Stimulated activated effector memory CD8-positive, alpha-beta T cell treated with anti-CD3 and anti-CD28 coated beads, Interleukin-12 subunit alpha, Interleukin-12 subunit beta, amount 100 ng/mL, for 72 hours (primary cell): ENCODE results near the gene PIK3AP1.
"Not testable (repeated sequence)": the region's sequence is repeated elsewhere in the genome, so short reads cannot be mapped to it uniquely, and the experiment has no call there.

Experiments used
- ATAC-seq: fragments of 150-1000 bp; cut with Tn5 transposase; 2 replicates; pipeline ENCODE4 v1.10.0; 2021
- DNase-seq, 2 donors: peaks; one replicate each; pipeline ENCODE4 v3.0.0; 2021 to 2022; ENCODE audit warnings: low spot score in 2 of 2
- H3K27ac Mint-ChIP-seq: one replicate; pipeline ENCODE4 v1.8.0; 2022; ENCODE audit warnings: mild to moderate bottlenecking, mixed read lengths
- H3K36me3 Mint-ChIP-seq: one replicate; pipeline ENCODE4 v1.8.0; 2022; ENCODE audit warnings: mild to moderate bottlenecking, mixed read lengths
- H3K4me1 Mint-ChIP-seq: one replicate; pipeline ENCODE4 v1.8.0; 2022; ENCODE audit warnings: mixed read lengths
- H3K4me3 Mint-ChIP-seq: one replicate; pipeline ENCODE4 v1.8.0; 2022; ENCODE audit warnings: mild to moderate bottlenecking, mixed read lengths
- H3K9me3 Mint-ChIP-seq: one replicate; pipeline ENCODE4 v1.8.0; 2022; ENCODE audit warnings: mixed read lengths

Gene PIK3AP1

DNA sequence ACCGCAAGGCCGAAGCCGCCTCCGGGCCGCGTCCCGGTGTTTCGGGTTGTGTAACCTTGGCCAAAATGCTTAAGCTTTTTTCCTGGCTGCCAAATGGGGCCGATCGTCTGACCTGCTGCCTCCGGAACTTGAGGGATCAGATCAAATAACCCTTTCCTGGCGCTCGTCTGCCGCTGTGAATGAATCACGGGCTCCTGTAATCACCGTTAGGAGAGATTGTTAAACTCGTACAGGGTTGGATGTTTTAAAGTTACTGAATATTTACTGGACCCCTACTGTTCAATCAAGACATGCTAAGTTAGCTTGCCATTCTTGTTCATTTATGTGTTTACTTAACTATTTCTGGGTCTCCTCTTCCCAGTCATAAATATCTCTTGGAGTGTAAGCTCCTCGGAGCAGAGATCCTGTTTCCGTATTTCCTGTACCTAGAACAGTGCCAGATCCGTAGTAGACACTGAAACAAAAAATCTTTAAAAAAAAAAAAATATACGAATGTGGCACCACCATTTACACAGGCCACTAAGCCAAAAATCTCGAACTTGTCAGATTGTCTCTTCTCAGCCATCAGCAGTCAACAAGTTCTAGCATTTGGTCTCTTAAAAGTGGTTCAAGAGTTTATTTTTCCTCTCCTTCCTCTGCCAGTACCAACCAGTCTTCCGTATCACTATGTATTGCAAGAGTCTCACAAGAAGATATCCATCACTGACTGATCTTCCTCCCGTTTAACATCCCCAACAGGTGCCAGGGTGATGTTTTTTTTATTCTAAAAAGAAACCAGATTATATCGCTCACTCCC is 132.9 kb downstream of the PIK3AP1 start:
- H3K36me3 Mint-ChIP-seq, result peaks cover 28% of the 10 kb centered on the region
- no peak overlapping the region for H3K4me3 Mint-ChIP-seq
- no peak overlapping the region for H3K27ac Mint-ChIP-seq
- no peaks in the 10 kb centered on the region for H3K9me3 Mint-ChIP-seq
- ATAC-seq (peak; percentile 20), DNase-seq (no peak)
- peaks cover 31% of the 10 kb centered on the region for H3K4me1 Mint-ChIP-seq

DNA sequence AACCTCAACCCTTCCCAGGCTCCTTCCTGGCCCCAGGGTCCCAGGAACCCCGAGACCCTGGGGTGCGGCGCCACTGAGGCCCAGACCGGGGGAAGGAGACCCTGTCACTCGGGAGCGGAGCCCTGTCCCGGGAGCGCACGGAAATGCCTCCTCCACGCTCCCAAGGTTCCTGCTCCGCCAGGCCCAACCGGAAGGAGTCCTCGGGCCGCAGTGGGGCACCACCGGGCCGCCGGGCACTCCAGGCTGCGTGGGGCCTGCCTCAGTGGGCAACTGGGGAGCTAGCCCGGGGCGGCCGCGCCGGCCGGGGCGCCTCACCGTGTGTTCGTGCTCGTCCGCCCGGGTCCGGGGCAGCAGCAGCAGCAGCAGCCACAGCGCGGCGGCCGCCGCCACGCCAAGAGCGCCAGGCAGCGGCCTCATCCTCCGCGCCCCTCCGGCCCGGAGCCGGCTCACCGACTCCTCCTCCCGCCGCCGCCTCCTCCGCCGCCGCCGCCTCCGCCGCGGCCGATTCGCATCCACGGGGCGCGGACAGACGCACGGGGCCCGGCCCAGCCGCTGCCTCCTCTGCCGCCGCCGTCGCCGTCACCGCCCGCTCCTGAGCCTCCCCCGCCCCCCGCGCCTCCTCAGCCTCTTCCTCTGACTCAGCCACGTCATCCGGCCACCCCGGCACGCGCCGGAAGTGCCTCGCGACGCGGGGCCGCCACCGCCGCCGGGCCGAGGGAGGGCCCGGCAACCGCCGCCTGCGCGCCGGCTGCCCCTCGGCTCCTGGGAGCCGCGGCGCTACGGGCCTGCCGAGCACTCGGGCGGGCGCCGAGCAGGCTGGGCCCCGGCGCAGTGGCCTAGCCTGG is 133.7 kb downstream of the PIK3AP1 start, which contains the start of gene TM9SF3:
Gene TM9SF3, minus strand, starts transcription at position 594 of the 845 bp plus-strand sequence. Its CDS starts 177 bp downstream, at position 417.
- ATAC-seq, result peak; percentile 85
- no peaks in the 10 kb centered on the region for H3K9me3 Mint-ChIP-seq
- H3K4me3 Mint-ChIP-seq, result no peak within 1 kb of the TSS
- H3K36me3 Mint-ChIP-seq, result peaks cover 28% of the 10 kb centered on the region
- H3K27ac Mint-ChIP-seq, result no peak within 1 kb of the TSS
- peak; percentile 75 to 90 for DNase-seq
- peaks cover 36% of the 10 kb centered on the region for H3K4me1 Mint-ChIP-seq

DNA sequence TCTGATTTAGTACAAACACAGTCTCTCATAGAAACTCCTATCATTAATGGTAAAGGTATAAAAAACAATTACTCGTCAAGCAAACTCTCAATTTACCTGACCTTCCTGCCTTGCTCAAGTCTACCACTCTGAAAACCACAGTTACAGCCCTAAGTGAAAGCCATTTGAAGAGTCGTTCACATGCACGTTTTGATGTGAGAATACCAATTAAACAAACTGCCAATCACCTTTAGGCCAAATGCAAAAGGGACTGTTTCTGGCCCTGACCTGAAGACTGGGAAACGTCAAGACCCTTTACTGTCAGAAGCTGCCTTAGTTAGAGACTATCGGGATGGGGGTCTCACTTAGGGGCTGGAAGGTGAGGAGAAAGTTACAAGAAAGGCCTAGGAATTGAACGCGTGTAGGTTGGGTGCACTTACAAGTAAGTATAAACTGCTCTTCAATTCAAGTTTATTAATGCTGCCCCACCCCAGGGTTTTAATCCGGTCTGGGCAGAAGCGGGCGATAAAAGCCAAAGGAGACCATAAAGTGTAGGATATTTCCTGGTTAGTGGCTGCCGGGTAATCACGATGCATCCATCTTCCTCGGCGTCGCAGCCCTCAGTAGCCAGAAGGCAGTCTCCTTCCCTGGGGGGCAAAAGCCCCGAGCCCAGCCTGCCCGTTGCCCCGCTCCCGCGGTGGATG is 134.4 kb downstream of the PIK3AP1 start:
- no peaks in the 10 kb centered on the region for H3K9me3 Mint-ChIP-seq
- DNase-seq (no peak), ATAC-seq (peak; percentile 0)
- no peak overlapping the region for H3K4me3 Mint-ChIP-seq
- peaks cover 38% of the 10 kb centered on the region for H3K4me1 Mint-ChIP-seq
- no peak overlapping the region for H3K27ac Mint-ChIP-seq
- peaks cover 28% of the 10 kb centered on the region for H3K36me3 Mint-ChIP-seq

DNA sequence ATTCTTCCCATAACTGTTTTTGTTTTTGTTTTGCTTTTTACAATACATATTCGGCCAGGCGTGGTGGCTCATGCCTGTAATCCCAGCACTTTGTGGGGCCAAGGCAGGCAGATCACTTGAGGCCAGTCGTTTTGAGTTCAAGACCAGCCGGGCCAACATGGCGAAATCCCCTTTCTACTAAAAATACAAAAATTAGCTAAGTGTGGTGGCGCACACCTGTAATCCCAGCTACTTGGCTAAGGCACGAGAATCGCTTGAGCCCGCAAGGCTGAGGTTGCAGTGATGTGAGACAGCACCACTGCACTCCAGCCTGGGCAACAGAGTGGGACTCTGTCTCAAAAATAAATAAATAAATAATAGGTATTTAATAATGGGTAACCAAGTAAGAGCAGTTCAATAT is 135.8 kb downstream of the PIK3AP1 start:
- Mint-ChIP-seq H3K4me3 (no peak overlapping the region), H3K9me3 (no peaks in the 10 kb centered on the region), H3K36me3 (peaks cover 28% of the 10 kb centered on the region), H3K27ac (no peak overlapping the region), H3K4me1 (peaks cover 42% of the 10 kb centered on the region)
- DNase-seq (no peak), ATAC-seq (no peak)

DNA sequence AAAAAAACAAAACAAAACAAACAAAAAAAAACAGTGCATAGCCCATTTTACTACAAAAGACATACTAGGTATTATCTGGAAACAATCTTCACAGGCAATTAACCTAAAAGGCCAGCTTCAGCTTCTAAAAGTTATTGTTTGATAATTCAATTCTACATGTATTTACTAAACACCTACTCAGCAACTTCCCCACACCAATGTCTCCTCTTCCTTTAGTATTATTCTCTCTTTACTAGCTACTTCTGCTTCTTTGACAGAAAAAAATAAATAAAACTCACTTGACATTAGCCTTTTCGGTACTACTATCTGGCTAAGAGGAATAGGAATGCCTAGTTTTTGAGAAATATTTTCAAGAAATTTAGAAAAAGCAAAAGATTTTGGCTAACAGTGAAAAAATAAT is 136.3 kb downstream of the PIK3AP1 start:
- no peak for DNase-seq
- Mint-ChIP-seq H3K36me3 (peaks cover 31% of the 10 kb centered on the region), H3K27ac (no peak overlapping the region), H3K9me3 (no peaks in the 10 kb centered on the region), H3K4me1 (peaks cover 43% of the 10 kb centered on the region), H3K4me3 (peak overlapping the region; percentile 19)
- ATAC-seq, result no peak

DNA sequence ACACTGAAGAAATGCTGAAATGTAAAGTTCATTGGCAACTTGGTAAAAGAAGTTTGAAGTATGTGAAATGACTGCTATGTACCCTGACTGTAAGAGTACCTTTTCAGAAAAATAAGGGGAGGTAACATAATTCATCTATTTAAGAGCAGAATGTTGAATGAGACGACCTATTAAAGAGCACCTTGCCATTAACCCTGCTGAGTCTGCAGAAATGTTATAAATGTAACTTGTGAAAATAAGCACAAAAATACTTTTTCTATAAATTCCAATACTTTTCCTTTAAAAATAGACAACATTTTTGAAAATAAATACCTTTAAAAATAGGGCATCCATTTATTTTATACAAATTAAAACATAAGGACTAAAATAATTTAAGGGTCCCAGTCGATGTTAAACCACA is 141.2 kb downstream of the PIK3AP1 start:
- no peaks in the 10 kb centered on the region for H3K9me3 Mint-ChIP-seq
- no peak overlapping the region for H3K27ac Mint-ChIP-seq
- peaks cover 69% of the 10 kb centered on the region for H3K4me1 Mint-ChIP-seq
- no peak for ATAC-seq
- no peak for DNase-seq
- H3K36me3 Mint-ChIP-seq, result peaks cover 51% of the 10 kb centered on the region
- H3K4me3 Mint-ChIP-seq, result no peak overlapping the region

DNA sequence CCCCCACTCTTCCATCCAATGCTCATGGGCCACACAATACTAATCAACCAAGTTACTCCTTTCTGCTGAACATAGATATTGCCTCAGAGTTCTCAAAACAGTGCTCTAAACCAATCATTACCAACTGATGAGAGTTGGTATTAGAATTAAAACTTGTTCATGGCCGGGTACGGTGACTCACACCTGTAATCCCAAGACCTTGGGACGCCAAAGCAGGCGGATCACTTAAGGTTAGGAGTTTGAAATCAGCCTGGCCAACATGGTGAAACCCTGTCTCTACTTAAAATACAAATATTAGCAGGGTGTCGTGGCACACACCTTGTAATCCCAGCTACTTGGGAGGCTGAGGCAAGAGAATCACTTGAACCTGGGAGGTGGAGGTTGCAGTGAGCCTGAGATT is 141.7 kb downstream of the PIK3AP1 start:
- no peak for ATAC-seq
- no peak for DNase-seq
- H3K36me3 Mint-ChIP-seq, result peaks cover 53% of the 10 kb centered on the region
- H3K4me1 Mint-ChIP-seq, result peaks cover 69% of the 10 kb centered on the region
- H3K9me3 Mint-ChIP-seq, result no peaks in the 10 kb centered on the region
- no peak overlapping the region for H3K27ac Mint-ChIP-seq
- H3K4me3 Mint-ChIP-seq, result no peak overlapping the region

DNA sequence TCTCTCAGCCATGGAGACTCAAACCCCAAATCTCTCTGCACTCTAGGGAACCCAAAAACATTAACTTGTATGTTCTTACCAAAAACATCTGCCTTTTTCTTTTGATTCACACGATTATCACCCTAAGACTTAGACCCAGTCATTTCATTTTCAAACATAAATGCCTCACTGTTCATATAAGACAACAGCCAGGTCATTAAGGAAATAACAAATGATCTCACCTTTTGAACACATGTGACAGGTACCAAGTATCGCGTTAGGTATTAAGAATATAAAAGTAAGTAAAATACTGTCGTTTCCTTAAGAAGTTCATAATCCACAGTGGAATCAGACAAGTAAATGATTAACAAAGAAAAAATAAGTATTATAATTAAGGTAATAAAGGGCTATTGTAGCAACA is 142.3 kb downstream of the PIK3AP1 start:
- no peak overlapping the region for H3K4me3 Mint-ChIP-seq
- ATAC-seq (no peak), DNase-seq (no peak)
- no peaks in the 10 kb centered on the region for H3K9me3 Mint-ChIP-seq
- H3K4me1 Mint-ChIP-seq, result peaks cover 69% of the 10 kb centered on the region
- no peak overlapping the region for H3K27ac Mint-ChIP-seq
- peaks cover 53% of the 10 kb centered on the region for H3K36me3 Mint-ChIP-seq

DNA sequence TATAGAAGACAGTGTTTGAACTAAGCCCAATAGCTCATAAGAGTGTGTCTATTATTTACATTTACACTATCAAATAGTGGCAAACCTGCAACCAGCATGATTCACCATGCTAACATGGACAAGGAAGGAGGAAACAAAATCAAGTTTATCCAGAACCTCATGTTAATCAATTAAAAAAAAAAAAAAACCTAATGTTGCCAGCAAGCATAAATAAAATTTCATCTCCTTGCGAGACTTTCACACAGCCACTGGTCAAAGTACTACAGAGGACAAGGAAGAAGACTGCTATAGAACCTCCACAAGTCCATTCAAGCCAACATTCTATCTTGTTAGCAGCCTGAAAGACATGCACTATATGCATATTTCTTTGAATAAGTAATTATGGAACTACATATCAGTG is 143.2 kb downstream of the PIK3AP1 start:
- no peaks in the 10 kb centered on the region for H3K9me3 Mint-ChIP-seq
- no peak for ATAC-seq
- no peak overlapping the region for H3K27ac Mint-ChIP-seq
- no peak for DNase-seq
- H3K4me3 Mint-ChIP-seq, result no peak overlapping the region
- H3K36me3 Mint-ChIP-seq, result peaks cover 58% of the 10 kb centered on the region
- H3K4me1 Mint-ChIP-seq, result peaks cover 65% of the 10 kb centered on the region

DNA sequence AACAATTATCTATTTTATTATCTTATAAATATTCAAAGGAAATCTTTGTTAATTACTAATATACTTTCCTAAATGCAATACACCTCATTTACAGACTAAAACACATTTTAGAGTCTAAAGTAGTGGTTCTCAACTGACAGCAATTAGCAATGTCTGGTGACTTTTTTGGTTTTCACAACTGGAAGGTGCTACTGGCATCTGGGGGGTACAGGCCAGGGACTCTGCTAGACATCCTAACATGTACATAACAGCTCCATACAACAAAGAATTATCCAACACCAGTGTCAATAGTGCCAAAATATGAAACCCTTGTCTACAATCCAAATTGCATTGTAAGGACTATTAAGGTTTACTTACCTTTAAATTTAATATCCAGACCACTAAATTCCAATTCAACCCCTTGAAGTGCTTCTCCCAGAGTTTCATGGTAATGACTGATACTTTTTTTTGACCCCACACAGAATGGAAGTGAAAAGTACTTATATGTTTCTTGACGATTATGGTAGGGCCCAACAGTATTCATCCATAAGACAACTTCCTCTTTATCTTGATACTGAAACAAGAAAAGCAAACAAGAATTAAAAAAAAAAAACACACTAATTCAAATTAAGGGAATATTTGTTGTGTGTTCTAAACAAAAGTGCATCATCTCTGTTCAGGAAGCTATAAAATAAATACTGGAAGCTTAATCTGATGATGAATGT is 143.9 kb downstream of the PIK3AP1 start:
- ATAC-seq, result no peak
- Mint-ChIP-seq H3K4me1 (peaks cover 63% of the 10 kb centered on the region), H3K27ac (no peak overlapping the region), H3K9me3 (no peaks in the 10 kb centered on the region), H3K4me3 (no peak overlapping the region), H3K36me3 (peaks cover 64% of the 10 kb centered on the region)
- DNase-seq, result no peak

DNA sequence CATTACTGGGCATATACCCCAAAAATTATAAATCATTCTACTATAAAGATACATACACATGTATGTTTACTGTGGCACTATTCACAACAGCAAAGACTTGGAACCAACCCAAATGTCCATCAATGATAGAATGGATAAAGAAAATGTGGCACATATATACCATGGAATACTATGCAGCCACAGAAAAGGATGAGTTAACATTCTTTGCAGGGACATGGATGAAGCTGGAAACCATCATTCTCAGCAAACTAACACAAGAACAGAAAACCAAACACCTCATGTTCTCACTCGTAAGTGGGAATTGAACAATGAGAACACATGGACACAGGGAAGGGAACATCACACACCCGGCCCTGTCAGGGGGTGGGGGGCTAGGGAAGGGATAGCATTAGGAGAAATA is 145.8 kb downstream of the PIK3AP1 start:
- DNase-seq, ATAC-seq, H3K9me3 Mint-ChIP-seq, H3K27ac Mint-ChIP-seq, H3K4me3 Mint-ChIP-seq: not testable (repeated sequence)
- Mint-ChIP-seq H3K36me3 (peaks cover 83% of the 10 kb centered on the region), H3K4me1 (peaks cover 67% of the 10 kb centered on the region)

DNA sequence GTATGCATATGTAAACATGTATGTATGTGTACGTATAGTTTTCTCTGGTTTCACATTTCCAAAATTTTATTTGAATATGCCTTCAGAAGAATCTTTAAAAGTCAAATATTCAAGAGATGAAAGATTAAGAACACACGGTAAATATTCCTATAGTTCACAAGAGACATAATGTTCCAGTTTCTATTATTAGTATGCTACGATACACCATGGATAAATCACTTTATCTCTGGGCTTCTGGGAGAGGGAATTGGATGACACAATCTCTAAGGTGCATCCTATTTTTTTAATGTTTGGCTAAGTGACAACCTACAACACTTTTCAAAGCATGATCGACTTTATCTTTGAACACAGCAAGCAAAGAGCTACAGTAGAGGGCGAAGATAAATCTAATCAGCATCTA is 147.3 kb downstream of the PIK3AP1 start:
- Mint-ChIP-seq H3K9me3 (no peaks in the 10 kb centered on the region), H3K36me3 (peaks cover 89% of the 10 kb centered on the region), H3K4me1 (peaks cover 69% of the 10 kb centered on the region), H3K4me3 (no peak overlapping the region), H3K27ac (no peak overlapping the region)
- DNase-seq, result no peak
- no peak for ATAC-seq

DNA sequence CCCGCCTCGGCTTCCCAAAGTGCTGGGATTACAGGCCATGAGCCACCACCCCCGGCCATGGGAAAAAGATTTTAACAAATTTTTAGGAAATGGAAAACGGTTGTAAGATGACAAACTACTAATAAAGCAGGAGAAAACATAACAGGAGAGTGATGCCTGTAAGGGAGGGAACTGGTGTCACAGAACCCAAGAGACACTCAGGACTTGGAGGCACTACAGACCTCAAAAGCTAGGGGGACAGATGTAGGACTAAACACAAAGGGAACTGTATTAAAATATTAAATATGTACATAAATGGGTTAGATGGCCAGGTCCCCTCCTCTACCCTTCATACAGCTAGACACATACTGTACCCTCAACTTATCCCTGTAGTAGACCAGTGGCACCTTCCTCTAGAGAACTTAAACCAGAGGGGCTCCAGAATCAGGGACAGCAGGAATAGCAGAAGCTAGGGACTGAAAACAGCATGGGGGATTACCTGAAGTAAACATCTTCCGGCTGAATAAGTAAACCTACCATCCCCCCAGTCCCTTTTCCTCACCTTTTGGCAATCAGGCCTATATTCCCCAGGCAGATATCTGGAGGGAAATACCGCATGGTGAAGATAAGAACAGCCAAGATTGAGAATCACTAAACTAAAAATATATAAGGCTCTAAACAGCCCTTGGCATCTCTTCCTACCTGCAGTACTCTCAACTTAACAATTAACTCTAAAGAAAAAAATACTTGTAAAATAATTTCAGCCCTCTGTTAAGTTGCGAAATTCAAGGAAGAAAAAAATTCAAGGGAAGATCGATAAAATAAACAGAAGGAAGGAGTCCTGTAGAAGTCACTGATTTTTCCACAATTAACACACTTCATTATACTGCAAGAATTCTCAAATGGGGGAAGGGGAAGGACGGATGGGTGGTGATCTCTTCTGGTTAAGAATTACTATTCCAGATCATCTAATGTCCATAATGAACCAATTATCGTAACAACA is 149.0 kb downstream of the PIK3AP1 start:
- ATAC-seq, result no peak
- H3K36me3 Mint-ChIP-seq, result peaks cover 90% of the 10 kb centered on the region
- H3K4me1 Mint-ChIP-seq, result peaks cover 70% of the 10 kb centered on the region
- no peak overlapping the region for H3K4me3 Mint-ChIP-seq
- H3K9me3 Mint-ChIP-seq, result no peaks in the 10 kb centered on the region
- DNase-seq, result no peak
- no peak overlapping the region for H3K27ac Mint-ChIP-seq

DNA sequence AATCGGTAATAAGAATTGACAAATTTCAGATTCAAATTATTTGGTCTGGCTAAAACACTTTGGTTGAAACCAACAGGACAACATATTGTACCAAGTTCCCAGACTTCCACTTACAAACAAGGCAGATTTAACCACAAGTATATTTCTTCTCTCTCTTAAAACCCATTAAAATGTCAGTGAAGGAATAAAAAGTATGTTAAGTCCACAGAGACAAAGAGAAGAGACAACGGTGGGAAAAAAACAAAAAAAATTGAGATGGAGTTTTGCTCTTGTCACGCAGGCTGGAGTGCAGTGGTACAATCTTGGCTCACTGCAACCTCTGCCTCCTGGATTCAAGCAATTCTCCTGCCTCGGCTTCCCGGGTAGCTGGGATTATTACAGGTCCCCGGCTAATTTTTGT is 149.8 kb downstream of the PIK3AP1 start:
- ATAC-seq (no peak), DNase-seq (no peak)
- H3K36me3 Mint-ChIP-seq, result peaks cover 83% of the 10 kb centered on the region
- peaks cover 76% of the 10 kb centered on the region for H3K4me1 Mint-ChIP-seq
- H3K27ac Mint-ChIP-seq, result no peak overlapping the region
- no peaks in the 10 kb centered on the region for H3K9me3 Mint-ChIP-seq
- no peak overlapping the region for H3K4me3 Mint-ChIP-seq
